Measurements from ENCODE around the gene SNX8. TPM values are rescaled to one million over a fixed set of nuclear protein-coding genes. Genes with fewer than 3 reads are reported as not detected.
"Not testable (repeated sequence)": the region's sequence is repeated elsewhere in the genome, so short reads cannot be mapped to it uniquely, and the experiment has no call there.

SNX8 gene
- total RNA-seq, 1 donor from 2014 or later: 15.6 TPM

DNA sequence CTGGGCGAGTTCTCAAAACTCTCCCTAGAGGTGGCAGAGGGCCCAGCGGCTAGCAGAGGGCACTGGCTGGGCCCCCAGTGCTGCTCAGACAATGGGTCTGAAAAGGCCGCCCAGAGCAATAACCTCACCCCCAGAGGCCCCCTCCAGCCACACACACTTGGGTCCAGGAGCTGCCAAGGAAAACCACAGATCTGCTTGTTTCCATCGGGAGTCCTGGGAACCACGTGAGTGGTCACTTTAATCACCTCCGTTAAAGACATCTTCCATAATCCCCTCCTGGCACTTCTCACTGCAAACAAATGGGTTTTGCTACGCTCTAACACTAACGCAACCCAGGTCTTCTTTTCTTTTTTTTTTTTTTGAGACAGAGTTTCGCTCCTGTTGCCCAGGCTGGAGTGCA is 42.2 kb downstream of the SNX8 start:
- Mint-ChIP-seq H3K27me3 (peaks cover 3% of the 10 kb centered on the region), H3K27ac (no peak overlapping the region), H3K9me3 (ENCODE audit: low read depth) (no peaks in the 10 kb centered on the region), H3K4me3 (ENCODE audit: low read depth) (no peak overlapping the region), H3K4me1 (ENCODE audit: low read depth) (peaks cover 6% of the 10 kb centered on the region), H3K36me3 (ENCODE audit: insufficient read depth) (peaks cover 8% of the 10 kb centered on the region)
- no peak for TF ChIP-seq CTCF (IDR thresholded peaks at IDR 0.05; ENCODE audit: unreplicated experiment)
- no peak for DNase-seq (ENCODE audit: low spot score, unreplicated experiment)

GRCh38 chr7:2271273-2272026 is 42.8 kb downstream of the SNX8 start:
- Mint-ChIP-seq H3K36me3 (ENCODE audit: insufficient read depth) (peaks cover 10% of the 10 kb centered on the region), H3K27ac (no peak overlapping the region), H3K27me3 (peaks cover 3% of the 10 kb centered on the region), H3K4me1 (ENCODE audit: low read depth) (peaks cover 6% of the 10 kb centered on the region), H3K9me3 (ENCODE audit: low read depth) (no peaks in the 10 kb centered on the region), H3K4me3 (ENCODE audit: low read depth) (no peak overlapping the region)
- TF ChIP-seq CTCF (IDR thresholded peaks at IDR 0.05; ENCODE audit: unreplicated experiment): no peak
- no peak for DNase-seq (ENCODE audit: low spot score, unreplicated experiment)

DNA sequence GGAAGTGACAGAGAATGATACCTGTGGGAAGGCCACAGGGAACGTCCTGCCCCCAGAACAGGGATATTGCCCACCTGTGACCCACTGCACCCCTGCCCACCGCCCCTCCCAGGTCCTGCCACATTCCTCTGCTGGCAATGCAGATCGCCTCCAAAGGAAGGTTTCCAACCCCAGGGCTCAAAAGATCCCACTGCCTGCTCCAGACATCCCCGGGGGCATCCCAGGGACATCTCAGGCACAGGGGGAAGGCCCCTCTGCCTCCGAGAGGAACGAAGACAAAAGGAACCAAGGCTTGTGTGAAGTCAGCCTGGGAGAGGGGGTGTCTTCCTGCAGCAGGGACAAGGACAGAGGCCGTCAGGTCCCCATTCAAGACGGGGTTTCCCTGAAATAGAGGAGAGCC is 43.7 kb downstream of the SNX8 start:
- no peak for TF ChIP-seq CTCF (IDR thresholded peaks at IDR 0.05; ENCODE audit: unreplicated experiment)

GRCh38 chr7:2269991-2270460 is 44.2 kb downstream of the SNX8 start:
- H3K4me3 Mint-ChIP-seq (ENCODE audit: low read depth): no peak overlapping the region
- TF ChIP-seq CTCF (IDR thresholded peaks at IDR 0.05; ENCODE audit: unreplicated experiment): no peak
- no peak overlapping the region for H3K27ac Mint-ChIP-seq
- H3K4me1 Mint-ChIP-seq (ENCODE audit: low read depth): peaks cover 6% of the 10 kb centered on the region
- H3K36me3 Mint-ChIP-seq (ENCODE audit: insufficient read depth): peaks cover 13% of the 10 kb centered on the region
- no peaks in the 10 kb centered on the region for H3K9me3 Mint-ChIP-seq (ENCODE audit: low read depth)
- peaks cover 3% of the 10 kb centered on the region for H3K27me3 Mint-ChIP-seq
- no peak for DNase-seq (ENCODE audit: low spot score, unreplicated experiment)

More for the DNA sequence above, 43.7 kb downstream of the SNX8 start:
- Mint-ChIP-seq H3K36me3 (ENCODE audit: insufficient read depth) (peaks cover 11% of the 10 kb centered on the region), H3K27ac (no peak overlapping the region), H3K4me3 (ENCODE audit: low read depth) (no peak overlapping the region), H3K4me1 (ENCODE audit: low read depth) (peaks cover 6% of the 10 kb centered on the region), H3K9me3 (ENCODE audit: low read depth) (no peaks in the 10 kb centered on the region), H3K27me3 (peaks cover 3% of the 10 kb centered on the region)
- no peak for DNase-seq (ENCODE audit: low spot score, unreplicated experiment)

GRCh38 chr7:2269089-2269990 is 44.9 kb downstream of the SNX8 start:
- H3K9me3 Mint-ChIP-seq (ENCODE audit: low read depth); DNase-seq (ENCODE audit: low spot score, unreplicated experiment); H3K4me1 Mint-ChIP-seq (ENCODE audit: low read depth); H3K27me3 Mint-ChIP-seq: not testable (repeated sequence)
- Mint-ChIP-seq H3K27ac (peak overlapping the region; percentile 93), H3K36me3 (ENCODE audit: insufficient read depth) (peaks cover 15% of the 10 kb centered on the region), H3K4me3 (ENCODE audit: low read depth) (peak overlapping the region; percentile 35)
